Measurements from ENCODE around the gene TNFRSF21. TPM values are rescaled to one million over a fixed set of nuclear protein-coding genes. Genes with fewer than 3 reads are reported as not detected.

Gene TNFRSF21
- total and polyA plus RNA-seq, 12 donors: 1.9 to 13.7 (median 7.5) TPM

GRCh38 chr6:47265971-47266370, 43.7 kb downstream of the TNFRSF21 start:
- no peaks in the 10 kb centered on the region for H3K4me1 ChIP-seq (replicated peaks in 1 of 2)
- H3K27me3 ChIP-seq: no peaks in the 10 kb centered on the region
- no peak overlapping the region for H3K27ac ChIP-seq
- no peaks in the 10 kb centered on the region for H3K9me3 ChIP-seq (replicated peaks in 1 of 3)
- intact Hi-C loops (cut with DNase I): no loop called here
- no peak for DNase-seq
- no peak overlapping the region for H3K4me3 ChIP-seq
- WGBS, 4 donors: 56 to 81% (median 70%) methylated on average over 2 of the region's 2 CpGs
- no peaks in the 10 kb centered on the region for H3K36me3 ChIP-seq (replicated peaks in 1 of 2)
- TF ChIP-seq, protein P1, sequence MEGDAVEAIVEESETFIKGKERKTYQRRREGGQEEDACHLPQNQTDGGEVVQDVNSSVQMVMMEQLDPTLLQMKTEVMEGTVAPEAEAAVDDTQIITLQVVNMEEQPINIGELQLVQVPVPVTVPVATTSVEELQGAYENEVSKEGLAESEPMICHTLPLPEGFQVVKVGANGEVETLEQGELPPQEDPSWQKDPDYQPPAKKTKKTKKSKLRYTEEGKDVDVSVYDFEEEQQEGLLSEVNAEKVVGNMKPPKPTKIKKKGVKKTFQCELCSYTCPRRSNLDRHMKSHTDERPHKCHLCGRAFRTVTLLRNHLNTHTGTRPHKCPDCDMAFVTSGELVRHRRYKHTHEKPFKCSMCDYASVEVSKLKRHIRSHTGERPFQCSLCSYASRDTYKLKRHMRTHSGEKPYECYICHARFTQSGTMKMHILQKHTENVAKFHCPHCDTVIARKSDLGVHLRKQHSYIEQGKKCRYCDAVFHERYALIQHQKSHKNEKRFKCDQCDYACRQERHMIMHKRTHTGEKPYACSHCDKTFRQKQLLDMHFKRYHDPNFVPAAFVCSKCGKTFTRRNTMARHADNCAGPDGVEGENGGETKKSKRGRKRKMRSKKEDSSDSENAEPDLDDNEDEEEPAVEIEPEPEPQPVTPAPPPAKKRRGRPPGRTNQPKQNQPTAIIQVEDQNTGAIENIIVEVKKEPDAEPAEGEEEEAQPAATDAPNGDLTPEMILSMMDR (IDR thresholded peaks at IDR 0.05): no peak
- no peak for TF ChIP-seq POLR2A (IDR thresholded peaks at IDR 0.05)

GRCh38 chr6:47264775-47265184, 44.9 kb downstream of the TNFRSF21 start:
- TF ChIP-seq, protein P1 (IDR thresholded peaks at IDR 0.05): no peak
- H3K36me3 ChIP-seq (replicated peaks in 1 of 2): no peaks in the 10 kb centered on the region
- WGBS, 4 donors: 50 to 76% (median 74%) methylated on average over 3 of the region's 3 CpGs
- intact Hi-C loops (cut with DNase I): no loop called here
- H3K27ac ChIP-seq: no peak overlapping the region
- no peak overlapping the region for H3K4me3 ChIP-seq
- no peak for DNase-seq
- no peaks in the 10 kb centered on the region for H3K27me3 ChIP-seq
- H3K4me1 ChIP-seq (replicated peaks in 1 of 2): no peaks in the 10 kb centered on the region
- no peaks in the 10 kb centered on the region for H3K9me3 ChIP-seq (replicated peaks in 1 of 3)

GRCh38 chr6:47263268-47263667, 46.4 kb downstream of the TNFRSF21 start:
- Histone ChIP-seq H3K4me1 (replicated peaks in 1 of 2) (no peaks in the 10 kb centered on the region), H3K9me3 (replicated peaks in 1 of 3) (no peaks in the 10 kb centered on the region), H3K36me3 (replicated peaks in 1 of 2) (no peaks in the 10 kb centered on the region), H3K4me3 (no peak overlapping the region), H3K27ac (no peak overlapping the region), H3K27me3 (no peaks in the 10 kb centered on the region)
- DNase-seq: no peak
- intact Hi-C loops (cut with DNase I): no loop called here
- WGBS, 4 donors: 78 to 84% (median 81%) methylated on average over 4 of the region's 4 CpGs
- no peak for TF ChIP-seq POLR2A (IDR thresholded peaks at IDR 0.05)
- TF ChIP-seq, protein P1 (IDR thresholded peaks at IDR 0.05): no peak

DNA sequence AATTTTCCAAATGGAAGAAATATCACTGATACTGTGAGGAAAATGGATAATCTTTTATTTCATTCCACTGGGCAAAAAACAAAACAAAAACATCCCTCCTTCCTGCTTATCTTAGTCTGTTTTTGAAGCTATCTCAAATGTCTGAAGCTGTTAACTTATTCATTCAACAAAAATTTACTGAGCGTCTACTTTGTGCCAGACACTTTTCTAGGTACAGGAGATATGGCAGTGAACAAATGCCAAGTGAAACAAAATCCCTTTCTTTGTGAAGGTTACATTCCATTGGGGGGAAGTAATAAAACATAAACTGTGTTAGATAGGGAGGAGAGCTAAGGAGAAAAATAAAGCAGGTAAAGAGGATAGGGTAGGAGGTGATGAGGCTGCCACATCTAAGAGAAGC, 47.5 kb downstream of the TNFRSF21 start:
- Histone ChIP-seq H3K9me3 (replicated peaks in 1 of 3) (no peaks in the 10 kb centered on the region), H3K4me3 (no peak overlapping the region), H3K27me3 (no peaks in the 10 kb centered on the region), H3K36me3 (replicated peaks in 1 of 2) (no peaks in the 10 kb centered on the region), H3K27ac (no peak overlapping the region), H3K4me1 (replicated peaks in 1 of 2) (no peaks in the 10 kb centered on the region)
- intact Hi-C loops (cut with DNase I): no loop called here
- TF ChIP-seq POLR2A (IDR thresholded peaks at IDR 0.05): no peak
- TF ChIP-seq, protein P1 (IDR thresholded peaks at IDR 0.05): no peak
- WGBS, 4 donors: 22 to 54% (median 41%) methylated on average over 1 of the region's 1 CpG
- no peak for DNase-seq
